ENCODE results near the gene VIPR2. TPM values are rescaled to one million over a fixed set of nuclear protein-coding genes. Genes with fewer than 3 reads are reported as not detected.
"Not testable (repeated sequence)": the region's sequence is repeated elsewhere in the genome, so short reads cannot be mapped to it uniquely, and the experiment has no call there.

The VIPR2 gene
- total and polyA plus RNA-seq, 2 donors, result 6.9 to 22.8 TPM

GRCh38 chr7:159138508-159138907, 6.2 kb downstream of the VIPR2 start:
- Histone ChIP-seq H3K9me3 (ENCODE audit: control insufficient read depth in 2 of 2, insufficient read depth in 1 of 2, low read length in 1 of 2) (peaks cover 6 to 15% of the 10 kb centered on the region in 2 donors), H3K4me1 (ENCODE audit: control insufficient read depth in 2 of 2, insufficient read depth in 2 of 2, low read length in 2 of 2) (peaks cover 0 to 15% of the 10 kb centered on the region in 2 donors), H3K4me3 (ENCODE audit: low read length in 2 of 2) (no peak overlapping the region), H3K36me3 (ENCODE audit: control insufficient read depth in 2 of 2, insufficient read depth in 2 of 2, low read length in 1 of 2) (peaks cover 45 to 50% of the 10 kb centered on the region in 2 donors), H3K27ac (ENCODE audit: low read depth in 1 of 2, low read length in 1 of 2) (no peak overlapping the region), H3K27me3 (ENCODE audit: control insufficient read depth in 2 of 2, insufficient read depth in 1 of 2, low read length in 1 of 2) (peaks cover 0 to 20% of the 10 kb centered on the region in 2 donors)
- no peak for DNase-seq (ENCODE audit: low read depth in 6 of 9, low spot score in 9 of 9)
- 97% methylated on average over 6 of the region's 6 CpGs for WGBS

GRCh38 chr7:159137906-159138305, 6.8 kb downstream of the VIPR2 start:
- H3K4me3 ChIP-seq (ENCODE audit: low read length in 2 of 2), result no peak overlapping the region
- peaks cover 0 to 9% of the 10 kb centered on the region in 2 donors for H3K4me1 ChIP-seq (ENCODE audit: control insufficient read depth in 2 of 2, insufficient read depth in 2 of 2, low read length in 2 of 2)
- peaks cover 6 to 15% of the 10 kb centered on the region in 2 donors for H3K9me3 ChIP-seq (ENCODE audit: control insufficient read depth in 2 of 2, insufficient read depth in 1 of 2, low read length in 1 of 2)
- peaks cover 0 to 14% of the 10 kb centered on the region in 2 donors for H3K27me3 ChIP-seq (ENCODE audit: control insufficient read depth in 2 of 2, insufficient read depth in 1 of 2, low read length in 1 of 2)
- WGBS, result 95% methylated on average over 11 of the region's 11 CpGs
- no peak overlapping the region for H3K27ac ChIP-seq (ENCODE audit: low read depth in 1 of 2, low read length in 1 of 2)
- DNase-seq (ENCODE audit: low read depth in 6 of 9, low spot score in 9 of 9), result no peak
- peaks cover 45 to 50% of the 10 kb centered on the region in 2 donors for H3K36me3 ChIP-seq (ENCODE audit: control insufficient read depth in 2 of 2, insufficient read depth in 2 of 2, low read length in 1 of 2)

GRCh38 chr7:159136846-159137245, 7.8 kb downstream of the VIPR2 start:
- Histone ChIP-seq H3K27ac (ENCODE audit: low read depth in 1 of 2, low read length in 1 of 2) (no peak overlapping the region), H3K4me3 (ENCODE audit: low read length in 2 of 2) (no peak overlapping the region), H3K36me3 (ENCODE audit: control insufficient read depth in 2 of 2, insufficient read depth in 2 of 2, low read length in 1 of 2) (peaks cover 45 to 50% of the 10 kb centered on the region in 2 donors), H3K9me3 (ENCODE audit: control insufficient read depth in 2 of 2, insufficient read depth in 1 of 2, low read length in 1 of 2) (peaks cover 6 to 15% of the 10 kb centered on the region in 2 donors), H3K27me3 (ENCODE audit: control insufficient read depth in 2 of 2, insufficient read depth in 1 of 2, low read length in 1 of 2) (peaks cover 0 to 6% of the 10 kb centered on the region in 2 donors), H3K4me1 (ENCODE audit: control insufficient read depth in 2 of 2, insufficient read depth in 2 of 2, low read length in 2 of 2) (peaks cover 0 to 4% of the 10 kb centered on the region in 2 donors)
- 64% methylated on average over 6 of the region's 6 CpGs for WGBS
- DNase-seq (ENCODE audit: low read depth in 6 of 9, low spot score in 9 of 9), result no peak

- Histone ChIP-seq H3K9me3 (ENCODE audit: control insufficient read depth in 2 of 2, insufficient read depth in 1 of 2, low read length in 1 of 2) (peaks cover 6 to 15% of the 10 kb centered on the region in 2 donors), H3K4me1 (ENCODE audit: control insufficient read depth in 2 of 2, insufficient read depth in 2 of 2, low read length in 2 of 2) (peaks cover 0 to 4% of the 10 kb centered on the region in 2 donors), H3K36me3 (ENCODE audit: control insufficient read depth in 2 of 2, insufficient read depth in 2 of 2, low read length in 1 of 2) (peaks cover 45 to 46% of the 10 kb centered on the region in 2 donors), H3K27ac (ENCODE audit: low read depth in 1 of 2, low read length in 1 of 2) (no peak overlapping the region), H3K27me3 (ENCODE audit: control insufficient read depth in 2 of 2, insufficient read depth in 1 of 2, low read length in 1 of 2) (peaks cover 0 to 4% of the 10 kb centered on the region in 2 donors), H3K4me3 (ENCODE audit: low read length in 2 of 2) (no peak overlapping the region)
- DNase-seq (ENCODE audit: low read depth in 6 of 9, low spot score in 9 of 9), result no peak
- WGBS, result 83% methylated on average over 7 of the region's 7 CpGs
Measured at GRCh38 chr7:159136442-159136841, 8.2 kb downstream of the VIPR2 start.

GRCh38 chr7:159136013-159136412, 8.7 kb downstream of the VIPR2 start:
- Histone ChIP-seq H3K9me3 (ENCODE audit: control insufficient read depth in 2 of 2, insufficient read depth in 1 of 2, low read length in 1 of 2) (peaks cover 6 to 15% of the 10 kb centered on the region in 2 donors), H3K36me3 (ENCODE audit: control insufficient read depth in 2 of 2, insufficient read depth in 2 of 2, low read length in 1 of 2) (peaks cover 41 to 42% of the 10 kb centered on the region in 2 donors), H3K27ac (ENCODE audit: low read depth in 1 of 2, low read length in 1 of 2) (no peak overlapping the region), H3K4me1 (ENCODE audit: control insufficient read depth in 2 of 2, insufficient read depth in 2 of 2, low read length in 2 of 2) (peaks cover 0 to under 1% of the 10 kb centered on the region in 2 donors), H3K27me3 (ENCODE audit: control insufficient read depth in 2 of 2, insufficient read depth in 1 of 2, low read length in 1 of 2) (peaks cover 0 to 1% of the 10 kb centered on the region in 2 donors), H3K4me3 (ENCODE audit: low read length in 2 of 2) (no peak overlapping the region)
- 97% methylated on average over 8 of the region's 8 CpGs for WGBS
- no peak for DNase-seq (ENCODE audit: low read depth in 6 of 9, low spot score in 9 of 9)

GRCh38 chr7:159132670-159133443, 11.8 kb downstream of the VIPR2 start:
- H3K27me3 ChIP-seq (ENCODE audit: control insufficient read depth in 2 of 2, insufficient read depth in 1 of 2, low read length in 1 of 2); H3K27ac ChIP-seq (ENCODE audit: low read depth in 1 of 2, low read length in 1 of 2); DNase-seq (ENCODE audit: low read depth in 6 of 9, low spot score in 9 of 9); H3K4me3 ChIP-seq (ENCODE audit: low read length in 2 of 2); H3K9me3 ChIP-seq (ENCODE audit: control insufficient read depth in 2 of 2, insufficient read depth in 1 of 2, low read length in 1 of 2); H3K4me1 ChIP-seq (ENCODE audit: control insufficient read depth in 2 of 2, insufficient read depth in 2 of 2, low read length in 2 of 2): not testable (repeated sequence)
- H3K36me3 ChIP-seq (ENCODE audit: control insufficient read depth in 2 of 2, insufficient read depth in 2 of 2, low read length in 1 of 2), result peaks cover 16 to 24% of the 10 kb centered on the region in 2 donors
- WGBS, result 88% methylated on average over 11 of the region's 14 CpGs

- H3K9me3 ChIP-seq (ENCODE audit: control insufficient read depth in 2 of 2, insufficient read depth in 1 of 2, low read length in 1 of 2), result no peaks in the 10 kb centered on the region
- no peak for DNase-seq (ENCODE audit: low read depth in 6 of 9, low spot score in 9 of 9)
- WGBS, result 84% methylated on average over 8 of the region's 8 CpGs
- H3K4me3 ChIP-seq (ENCODE audit: low read length in 2 of 2), result no peak overlapping the region
- H3K27me3 ChIP-seq (ENCODE audit: control insufficient read depth in 2 of 2, insufficient read depth in 1 of 2, low read length in 1 of 2), result no peaks in the 10 kb centered on the region
- H3K27ac ChIP-seq (ENCODE audit: low read depth in 1 of 2, low read length in 1 of 2), result no peak overlapping the region
- no peaks in the 10 kb centered on the region for H3K4me1 ChIP-seq (ENCODE audit: control insufficient read depth in 2 of 2, insufficient read depth in 2 of 2, low read length in 2 of 2)
- peaks cover 8 to 25% of the 10 kb centered on the region in 2 donors for H3K36me3 ChIP-seq (ENCODE audit: control insufficient read depth in 2 of 2, insufficient read depth in 2 of 2, low read length in 1 of 2)
Measured at GRCh38 chr7:159130820-159131219, 13.8 kb downstream of the VIPR2 start.

GRCh38 chr7:159130199-159130775, 14.4 kb downstream of the VIPR2 start:
- WGBS, result 97% methylated on average over 9 of the region's 9 CpGs
- H3K4me1 ChIP-seq (ENCODE audit: control insufficient read depth in 2 of 2, insufficient read depth in 2 of 2, low read length in 2 of 2), result no peaks in the 10 kb centered on the region
- DNase-seq (ENCODE audit: low read depth in 6 of 9, low spot score in 9 of 9), result no peak
- no peaks in the 10 kb centered on the region for H3K9me3 ChIP-seq (ENCODE audit: control insufficient read depth in 2 of 2, insufficient read depth in 1 of 2, low read length in 1 of 2)
- peaks cover 8 to 23% of the 10 kb centered on the region in 2 donors for H3K36me3 ChIP-seq (ENCODE audit: control insufficient read depth in 2 of 2, insufficient read depth in 2 of 2, low read length in 1 of 2)
- no peaks in the 10 kb centered on the region for H3K27me3 ChIP-seq (ENCODE audit: control insufficient read depth in 2 of 2, insufficient read depth in 1 of 2, low read length in 1 of 2)
- H3K27ac ChIP-seq (ENCODE audit: low read depth in 1 of 2, low read length in 1 of 2), result no peak overlapping the region
- no peak overlapping the region for H3K4me3 ChIP-seq (ENCODE audit: low read length in 2 of 2)

GRCh38 chr7:159128767-159129166, 15.9 kb downstream of the VIPR2 start:
- Histone ChIP-seq H3K4me3 (ENCODE audit: low read length in 2 of 2) (no peak overlapping the region), H3K4me1 (ENCODE audit: control insufficient read depth in 2 of 2, insufficient read depth in 2 of 2, low read length in 2 of 2) (no peaks in the 10 kb centered on the region), H3K27ac (ENCODE audit: low read depth in 1 of 2, low read length in 1 of 2) (no peak overlapping the region), H3K36me3 (ENCODE audit: control insufficient read depth in 2 of 2, insufficient read depth in 2 of 2, low read length in 1 of 2) (peaks cover 8 to 23% of the 10 kb centered on the region in 2 donors), H3K27me3 (ENCODE audit: control insufficient read depth in 2 of 2, insufficient read depth in 1 of 2, low read length in 1 of 2) (no peaks in the 10 kb centered on the region), H3K9me3 (ENCODE audit: control insufficient read depth in 2 of 2, insufficient read depth in 1 of 2, low read length in 1 of 2) (no peaks in the 10 kb centered on the region)
- no peak for DNase-seq (ENCODE audit: low read depth in 6 of 9, low spot score in 9 of 9)
- WGBS, result 93% methylated on average over 10 of the region's 10 CpGs

Data from thymus (tissue), 11 donors.